DND-41 (cell line): ENCODE measurements around the gene RMND5A.
"Not testable (repeated sequence)": the region's sequence is repeated elsewhere in the genome, so short reads cannot be mapped to it uniquely, and the experiment has no call there.

Experiments
- ATAC-seq: fragments of 200-7000 bp; cut with Tn5 transposase; 3 replicates; pipeline ENCODE4 v1.9.1; 2021; ENCODE audit warnings: low read depth; ENCODE audit not compliant: insufficient read depth
- DNase-seq: peaks from one replicate; pipeline ENCODE4 v3.0.0-alpha.2; 2020
- H2AFZ ChIP-seq: 2 replicates; pipeline ENCODE4 v1.6.0; 2012; ENCODE audit warnings: low read depth, low read length
- H3K27ac ChIP-seq: 2 replicates; pipeline ENCODE4 v1.5.1; 2012; ENCODE audit warnings: low read length, inconsistent platforms
- H3K27me3 ChIP-seq: fragments of 200-600 bp; sonication (generic); 2 replicates; pipeline ENCODE4 v1.6.0; 2012; ENCODE audit warnings: low read length, mild to moderate bottlenecking, inconsistent platforms; ENCODE audit not compliant: insufficient read depth, poor library complexity
- H3K36me3 ChIP-seq: 2 replicates; pipeline ENCODE4 v1.5.1; 2012; ENCODE audit warnings: low read length, inconsistent platforms; ENCODE audit not compliant: insufficient read depth
- H3K4me1 ChIP-seq: 2 replicates; pipeline ENCODE4 v1.5.1; 2012; ENCODE audit warnings: mild to moderate bottlenecking, low read length; ENCODE audit not compliant: insufficient read depth
- H3K4me2 ChIP-seq: 2 replicates; pipeline ENCODE4 v1.6.0; 2012; ENCODE audit warnings: mild to moderate bottlenecking, moderate library complexity, low read length, inconsistent platforms; ENCODE audit not compliant: insufficient read depth
- H3K4me3 ChIP-seq, 2 experiments: fragments of 200-600 bp in 1 of 2; shearing (Covaris generic) in 1 of 2; 2 replicates each; pipeline ENCODE4 v1.5.1; 2012 to 2016; ENCODE audit warnings: inconsistent platforms in 2 of 2, low read length in 2 of 2, mild to moderate bottlenecking in 2 of 2, low read depth in 1 of 2, moderate library complexity in 1 of 2
- H3K79me2 ChIP-seq: 2 replicates; pipeline ENCODE4 v1.6.0; 2012; ENCODE audit warnings: low read length, inconsistent platforms; ENCODE audit not compliant: insufficient read depth
- H3K9ac ChIP-seq: 2 replicates; pipeline ENCODE4 v1.6.0; 2012; ENCODE audit warnings: low read depth, mild to moderate bottlenecking, inconsistent platforms, low read length, moderate library complexity
- H3K9me3 ChIP-seq: 2 replicates; pipeline ENCODE4 v1.5.1; 2012; ENCODE audit warnings: low read length, moderate library complexity, mild to moderate bottlenecking, inconsistent platforms; ENCODE audit not compliant: insufficient read depth, severe bottlenecking
- H4K20me1 ChIP-seq: 2 replicates; pipeline ENCODE4 v1.6.0; 2012; ENCODE audit warnings: low read length; ENCODE audit not compliant: insufficient read depth

RMND5A gene

GRCh38 chr2:86732837-86733236 lies 12.7 kb downstream of the RMND5A start:
- not testable (repeated sequence) for H2AFZ ChIP-seq, H3K27ac ChIP-seq, H3K9ac ChIP-seq, H4K20me1 ChIP-seq, H3K9me3 ChIP-seq, H3K4me1 ChIP-seq, H3K4me2 ChIP-seq, H3K4me3 ChIP-seq, DNase-seq, ATAC-seq, H3K36me3 ChIP-seq, H3K27me3 ChIP-seq
- H3K79me2 ChIP-seq = peaks cover 34% of the 10 kb centered on the region

- H3K79me2 ChIP-seq = peaks cover 28% of the 10 kb centered on the region
- not testable (repeated sequence) for H3K27ac ChIP-seq, H3K9me3 ChIP-seq, H3K27me3 ChIP-seq, H3K4me3 ChIP-seq, H2AFZ ChIP-seq, DNase-seq, H3K36me3 ChIP-seq, ATAC-seq, H3K4me2 ChIP-seq, H3K9ac ChIP-seq, H3K4me1 ChIP-seq, H4K20me1 ChIP-seq
Observed at GRCh38 chr2:86733528-86733927, 13.4 kb downstream of the RMND5A start.

GRCh38 chr2:86734896-86735295 lies 14.8 kb downstream of the RMND5A start:
- DNase-seq = not testable (repeated sequence)

GRCh38 chr2:86739485-86739884 lies 19.4 kb downstream of the RMND5A start:
- not testable (repeated sequence) for H3K27ac ChIP-seq, H4K20me1 ChIP-seq, H3K4me1 ChIP-seq, H2AFZ ChIP-seq, H3K4me3 ChIP-seq, H3K27me3 ChIP-seq, H3K4me2 ChIP-seq, H3K9ac ChIP-seq, DNase-seq, H3K9me3 ChIP-seq, ATAC-seq
- H3K79me2 ChIP-seq = peaks cover 27% of the 10 kb centered on the region
- peaks cover 15% of the 10 kb centered on the region for H3K36me3 ChIP-seq

More at GRCh38 chr2:86734896-86735295, 14.8 kb downstream of the RMND5A start:
- ATAC-seq, H3K9me3 ChIP-seq, H3K27me3 ChIP-seq, H3K4me2 ChIP-seq, H2AFZ ChIP-seq, H3K9ac ChIP-seq, H3K36me3 ChIP-seq, H3K4me1 ChIP-seq, H3K27ac ChIP-seq, H3K4me3 ChIP-seq, H4K20me1 ChIP-seq: not testable (repeated sequence)
- H3K79me2 ChIP-seq = peaks cover 20% of the 10 kb centered on the region

GRCh38 chr2:86739889-86740288 lies 19.8 kb downstream of the RMND5A start:
- H3K4me3 ChIP-seq, H3K9me3 ChIP-seq, DNase-seq, H2AFZ ChIP-seq, ATAC-seq, H3K4me2 ChIP-seq, H3K4me1 ChIP-seq, H3K27me3 ChIP-seq, H3K9ac ChIP-seq, H3K27ac ChIP-seq, H4K20me1 ChIP-seq: not testable (repeated sequence)
- Histone ChIP-seq H3K79me2 (peaks cover 27% of the 10 kb centered on the region), H3K36me3 (peaks cover 18% of the 10 kb centered on the region)

GRCh38 chr2:86741889-86742498 lies 21.9 kb downstream of the RMND5A start:
- not testable (repeated sequence) for DNase-seq, H3K9me3 ChIP-seq, H3K4me3 ChIP-seq, H3K27ac ChIP-seq, H3K4me1 ChIP-seq, H4K20me1 ChIP-seq, H3K9ac ChIP-seq, H2AFZ ChIP-seq, H3K27me3 ChIP-seq, ATAC-seq, H3K4me2 ChIP-seq
- Histone ChIP-seq H3K79me2 (peaks cover 44% of the 10 kb centered on the region), H3K36me3 (peaks cover 38% of the 10 kb centered on the region)
